ENCODE data around the gene LRRC38. TPM values are rescaled to one million over a fixed set of nuclear protein-coding genes. Genes with fewer than 3 reads are reported as not detected.

LRRC38 gene
- total RNA-seq, 1 experiment from 2014 or later, result not detected

DNA sequence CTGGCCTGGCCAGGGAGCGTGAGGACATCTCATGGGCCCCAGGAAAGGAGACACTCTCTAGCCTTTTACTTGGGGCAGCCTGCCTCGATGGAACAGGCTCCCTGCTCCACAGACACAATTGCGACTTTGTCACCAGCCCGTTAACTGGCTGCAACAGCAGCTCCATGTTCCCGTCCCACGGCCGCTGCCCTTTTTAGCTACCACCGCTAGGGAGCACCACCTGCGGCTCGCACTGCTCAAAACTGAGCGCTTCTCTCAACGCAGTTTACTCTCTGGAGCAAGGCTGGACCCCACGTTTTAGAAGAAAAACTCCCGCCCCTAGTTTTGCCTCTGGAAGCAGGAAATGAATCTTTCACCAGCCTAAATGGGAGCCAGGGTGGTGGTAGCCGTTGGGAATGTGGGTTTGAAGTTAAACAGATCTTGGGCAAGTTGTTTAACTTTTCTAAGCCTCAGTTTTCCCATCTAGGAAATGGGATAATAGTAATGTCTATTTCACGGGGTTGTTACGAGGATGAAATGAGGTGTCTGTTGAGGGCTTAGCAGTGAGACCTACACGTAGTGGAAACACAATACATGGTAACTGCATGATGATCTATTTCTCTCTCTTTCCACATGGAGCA, 3.5 kb upstream of the LRRC38 start:
- no peak for DNase-seq (ENCODE audit: low spot score)

DNA sequence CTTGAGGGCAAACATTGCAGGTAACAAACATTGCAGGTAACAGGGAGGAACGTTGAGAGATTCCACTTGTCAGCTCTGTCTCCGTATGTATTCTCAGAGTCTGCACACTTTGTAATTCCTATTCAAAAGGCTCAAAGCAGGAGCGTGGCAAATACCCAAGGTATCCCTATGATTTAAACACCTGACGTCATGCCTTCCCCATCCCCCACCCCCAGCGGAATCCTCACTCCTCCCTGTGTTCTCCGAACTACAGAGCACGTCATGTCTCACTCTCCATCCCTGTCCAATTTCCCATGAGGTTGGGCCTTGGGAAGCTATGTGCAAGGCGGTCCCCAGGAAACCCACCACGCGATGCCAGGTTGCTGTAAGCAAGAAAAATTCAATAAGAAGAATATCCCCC, 2.8 kb upstream of the LRRC38 start:
- DNase-seq (ENCODE audit: low spot score), result no peak

DNA sequence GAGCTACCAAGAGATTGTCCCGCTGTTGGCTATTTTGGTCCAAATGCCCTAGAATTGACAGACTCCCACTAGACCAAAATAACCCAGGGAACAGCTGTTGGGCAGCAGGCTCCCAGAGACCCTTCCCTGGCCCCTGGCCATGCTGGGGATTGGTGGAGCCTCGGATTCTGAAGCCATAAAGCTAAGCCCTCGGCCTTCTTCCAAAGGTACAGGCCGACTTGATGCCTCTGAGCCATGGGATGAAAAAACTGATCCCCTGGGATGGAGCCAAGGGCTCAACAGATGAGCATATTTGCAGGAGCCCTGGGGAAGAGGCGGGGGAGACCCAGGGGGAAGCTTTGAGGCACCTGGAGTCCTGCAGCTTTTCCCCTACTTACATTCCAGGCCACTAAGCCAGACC, 1.0 kb upstream of the LRRC38 start:
- DNase-seq (ENCODE audit: low spot score), result no peak

DNA sequence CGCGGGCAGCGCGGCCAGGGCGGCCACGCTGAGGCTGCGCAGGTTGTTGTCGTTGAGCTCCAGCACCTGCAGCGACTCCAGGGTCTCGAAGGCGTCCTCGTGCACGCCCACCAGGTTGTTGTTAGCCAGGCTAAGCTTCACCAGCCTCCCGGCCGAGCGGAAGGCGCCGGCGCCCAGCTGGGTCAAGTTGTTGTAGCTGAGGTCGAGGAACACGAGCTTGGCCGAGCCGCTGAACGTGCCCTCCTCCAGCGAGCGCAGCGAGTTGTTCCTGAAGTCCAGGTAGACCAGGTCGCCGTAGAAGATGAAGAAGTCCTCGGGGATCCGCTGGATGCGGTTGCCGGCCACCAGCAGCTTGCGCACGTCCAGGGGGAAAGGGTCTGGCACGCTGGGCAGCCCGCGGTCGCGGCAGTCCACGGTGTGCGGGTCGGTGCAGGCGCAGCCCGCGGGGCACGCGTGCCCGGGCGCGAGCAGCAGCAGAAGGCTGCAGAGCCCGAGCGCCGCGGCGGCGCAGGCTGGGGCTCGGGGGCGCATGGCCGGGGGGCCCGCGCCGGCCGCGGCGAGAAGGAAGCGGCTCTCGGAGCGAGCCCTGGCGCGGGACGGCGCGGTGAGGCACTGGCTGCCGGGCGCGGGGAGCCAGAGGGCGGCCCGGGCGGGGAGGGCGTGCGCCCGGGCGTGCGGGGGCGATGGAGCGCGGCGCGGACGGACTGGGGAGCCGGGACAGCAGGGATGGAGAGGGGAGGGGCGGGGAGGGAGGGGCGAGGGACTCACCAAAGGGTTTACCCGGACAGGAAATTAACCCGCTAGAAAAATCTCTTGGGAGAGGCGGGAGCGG, 524 bp downstream of the LRRC38 start:
- DNase-seq (ENCODE audit: low spot score), result no peak

DNA sequence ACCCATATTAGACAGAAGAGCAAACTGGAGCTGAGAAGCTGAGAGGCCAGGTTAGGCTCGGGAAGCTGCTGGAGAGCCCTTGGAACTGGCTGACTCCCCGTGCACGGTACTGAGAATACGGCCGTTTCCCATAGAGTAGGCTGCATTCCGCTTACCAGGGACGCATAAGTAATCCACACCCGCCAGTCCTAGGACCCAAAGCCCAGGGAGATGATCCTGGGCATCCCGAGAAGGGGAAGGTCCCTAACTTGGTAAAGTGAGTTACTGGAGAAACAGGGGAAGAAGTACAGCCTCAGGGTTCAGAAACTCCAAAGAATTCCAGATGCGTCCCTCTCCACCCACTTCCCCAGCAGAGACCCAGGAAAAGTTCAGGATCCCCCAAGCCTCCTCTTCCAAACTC, 1.3 kb downstream of the LRRC38 start:
- no peak for DNase-seq (ENCODE audit: low spot score)

DNA sequence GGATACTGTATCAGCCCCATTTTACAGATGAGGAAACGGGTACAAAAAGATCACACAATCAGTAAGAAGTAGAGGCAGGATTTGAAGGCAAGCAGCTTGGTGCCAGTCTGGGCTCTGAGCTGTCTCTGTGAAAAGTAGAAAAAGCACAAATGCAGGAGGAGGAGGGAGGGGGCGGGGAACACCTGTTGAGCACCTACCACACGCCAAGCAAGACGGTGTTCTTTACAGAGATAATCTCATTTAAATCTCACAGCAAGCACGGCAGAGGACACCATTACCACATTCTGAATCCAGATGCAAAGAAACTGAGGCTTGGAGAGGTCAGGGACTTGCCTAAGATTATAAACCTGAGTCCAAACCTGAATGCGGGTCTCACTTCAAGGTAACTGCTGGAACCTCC, 3.3 kb downstream of the LRRC38 start:
- DNase-seq (ENCODE audit: low spot score), result no peak

DNA sequence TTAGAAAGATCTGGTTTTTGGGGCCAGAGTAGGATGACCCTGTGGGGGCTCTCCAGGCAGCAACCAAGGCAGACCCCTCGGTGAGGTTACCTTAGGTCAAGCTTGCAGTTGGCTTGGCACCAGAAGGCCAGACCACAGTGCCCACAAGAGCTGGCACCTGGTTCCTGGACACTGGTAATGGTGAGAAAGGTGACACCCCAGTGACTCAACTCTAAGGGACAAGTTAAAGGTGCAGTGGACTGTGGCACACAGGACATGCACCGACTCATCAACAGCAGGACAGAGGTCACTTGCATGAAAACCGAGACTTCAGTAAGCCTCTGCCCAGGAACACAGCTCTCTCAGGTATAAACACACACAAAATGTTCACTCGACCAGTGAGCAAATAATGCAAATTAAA, 6.7 kb downstream of the LRRC38 start:
- no peak for DNase-seq (ENCODE audit: low spot score)

DNA sequence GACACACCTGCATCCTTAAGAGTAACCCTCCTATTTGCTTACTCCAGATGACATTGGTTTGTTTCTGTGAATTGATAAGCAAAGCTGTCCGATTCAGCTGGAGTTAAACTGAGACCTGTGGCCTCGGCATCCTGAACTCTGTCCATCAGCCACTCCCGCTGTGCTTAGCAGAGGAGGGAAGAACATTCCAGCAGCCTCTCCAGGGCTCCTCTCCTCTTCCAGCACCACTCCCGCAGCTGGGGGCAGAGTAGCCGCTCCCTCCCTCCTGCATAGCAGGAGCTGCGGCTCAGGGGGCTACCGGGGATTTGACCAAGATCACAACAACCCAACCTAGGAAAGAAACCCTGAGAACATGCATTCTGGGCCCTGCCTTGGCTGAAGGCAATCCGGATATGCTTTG, 8.8 kb downstream of the LRRC38 start:
- DNase-seq (ENCODE audit: low spot score), result no peak

DNA sequence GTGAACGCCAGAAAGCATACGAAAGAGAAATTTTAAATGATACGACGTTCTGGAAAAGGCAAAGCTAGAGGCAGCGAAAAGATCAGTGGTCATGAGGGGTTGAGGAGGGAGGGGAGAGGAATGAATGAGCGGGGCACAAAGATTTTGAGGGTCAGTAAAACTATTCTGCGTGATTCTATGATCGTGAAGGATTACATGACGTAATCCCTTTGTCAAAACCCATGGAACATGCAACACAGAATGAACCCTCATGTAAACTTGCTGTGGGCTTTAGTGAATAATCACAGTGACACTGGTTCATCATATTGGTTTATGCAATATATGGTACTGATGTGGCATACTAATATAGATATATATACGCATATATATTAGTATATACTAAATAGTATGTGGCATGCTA, 13.0 kb downstream of the LRRC38 start:
- no peak for DNase-seq (ENCODE audit: low spot score)

DNA sequence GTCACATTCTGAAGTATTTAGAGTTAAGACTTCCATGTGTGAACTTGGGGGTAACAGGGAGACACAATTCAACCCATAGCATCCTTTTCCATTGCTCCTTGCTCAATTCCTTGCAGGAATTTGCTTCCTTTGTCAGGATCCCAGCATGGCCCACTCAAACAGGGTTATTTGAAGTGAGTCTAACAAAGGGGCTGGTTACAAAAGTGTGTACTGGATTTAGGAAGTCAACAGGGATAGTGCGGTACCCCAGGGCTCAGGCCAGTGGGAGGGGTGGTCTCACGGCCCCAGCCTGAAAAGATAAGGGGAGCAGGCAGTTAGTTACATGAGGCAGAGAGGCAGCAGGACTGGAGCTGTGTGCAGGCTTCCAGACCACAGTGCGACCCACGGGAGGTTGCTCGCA, 14.4 kb downstream of the LRRC38 start:
- DNase-seq (ENCODE audit: low spot score), result no peak

DNA sequence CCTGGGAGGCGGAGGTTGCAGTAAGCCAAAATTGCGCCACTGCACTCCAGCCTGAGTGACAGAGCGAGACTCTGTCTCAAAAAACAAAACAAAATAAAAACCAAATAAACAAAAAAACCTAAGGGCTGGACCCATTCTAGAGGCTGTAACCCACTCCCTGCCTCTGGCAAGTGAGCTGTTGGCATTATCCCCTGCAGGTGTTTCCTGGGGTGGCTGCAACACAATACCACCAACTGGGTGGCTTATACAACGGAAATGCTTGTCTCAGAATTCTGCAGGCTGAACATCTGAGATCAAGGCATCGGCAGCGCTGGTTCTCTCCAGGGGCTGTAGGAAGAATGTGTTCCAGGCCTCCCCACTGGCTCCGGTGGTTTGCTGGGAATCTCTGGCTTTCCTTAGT, 15.2 kb downstream of the LRRC38 start:
- no peak for DNase-seq (ENCODE audit: low spot score)

DNA sequence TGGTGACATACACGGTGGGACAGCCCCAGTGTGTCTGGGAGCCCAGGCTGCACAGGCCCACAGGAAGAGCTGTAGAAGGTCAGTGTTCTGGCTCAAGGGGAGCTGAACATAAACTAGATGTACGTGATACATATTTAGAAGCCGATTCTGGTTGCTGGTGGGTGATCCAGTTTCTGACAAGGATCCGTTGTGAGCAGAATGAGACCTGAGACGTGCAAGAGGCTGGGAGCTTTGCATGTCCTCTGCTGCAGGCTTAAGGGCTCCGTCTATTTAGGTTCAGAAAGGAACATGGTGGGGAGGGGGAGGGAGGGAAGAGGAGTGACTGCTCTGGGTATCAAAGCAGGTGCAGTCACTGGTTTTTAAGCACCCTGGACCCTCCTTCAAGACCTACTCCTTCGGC, 18.6 kb downstream of the LRRC38 start:
- no peak for DNase-seq (ENCODE audit: low spot score)

DNA sequence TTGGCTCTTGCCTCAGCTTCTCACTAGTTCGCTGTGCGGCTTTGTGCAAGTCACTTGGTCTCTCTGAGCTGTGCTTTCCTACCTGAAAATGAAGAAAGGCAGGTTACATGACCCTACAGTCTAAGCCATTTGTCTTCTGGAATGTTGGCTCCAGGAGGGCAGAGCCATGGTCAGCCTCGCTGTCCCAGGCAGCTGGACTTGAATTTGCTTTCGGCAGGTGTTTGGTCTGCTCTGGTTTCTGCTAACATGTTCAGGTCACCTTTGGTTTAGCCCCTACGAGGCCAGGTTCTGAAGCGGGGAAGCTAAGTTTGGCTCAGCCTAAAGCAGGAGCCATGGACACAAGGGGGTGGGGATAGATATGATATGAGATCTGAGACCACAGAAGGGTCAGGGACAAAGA, 19.1 kb downstream of the LRRC38 start:
- no peak for DNase-seq (ENCODE audit: low spot score)

DNA sequence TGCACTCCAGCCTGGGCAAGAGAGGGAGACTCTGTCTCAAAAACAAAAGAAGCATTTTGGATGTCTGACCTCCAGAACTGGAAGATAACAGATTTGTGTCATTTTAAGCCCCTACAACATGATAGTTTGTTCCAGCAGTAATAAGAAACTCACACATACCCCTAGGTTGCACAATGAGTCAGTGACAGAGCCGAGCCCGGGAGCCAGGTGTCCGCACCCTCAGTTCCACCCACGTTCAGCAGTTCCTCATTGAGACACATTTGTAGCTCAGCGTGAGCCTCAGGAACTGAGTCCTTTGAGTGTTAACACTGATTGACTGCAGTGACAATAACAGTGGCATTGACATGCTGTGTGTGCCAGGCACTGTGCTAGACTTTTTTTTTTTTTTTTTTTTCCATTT, 19.8 kb downstream of the LRRC38 start:
- no peak for DNase-seq (ENCODE audit: low spot score)

DNA sequence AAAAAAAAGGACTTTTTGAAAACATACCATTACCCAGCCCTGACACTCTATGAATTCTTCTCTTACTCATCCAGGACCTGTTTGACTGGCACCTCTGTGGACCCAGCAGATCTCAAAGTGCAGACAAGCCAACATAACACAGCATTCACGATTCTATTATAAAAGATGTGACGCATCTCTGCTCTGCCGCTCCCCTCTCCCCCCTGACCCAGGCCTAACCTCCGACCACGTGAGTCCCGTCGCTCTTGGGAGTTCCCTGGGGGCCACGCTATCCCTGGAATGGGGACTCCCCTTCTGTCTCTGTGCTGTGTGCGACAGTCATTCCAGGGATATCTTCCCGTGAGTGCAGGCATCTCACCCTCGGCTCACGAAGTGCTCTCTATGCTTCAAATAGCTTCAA, 21.1 kb downstream of the LRRC38 start:
- no peak for DNase-seq (ENCODE audit: low spot score)

DNA sequence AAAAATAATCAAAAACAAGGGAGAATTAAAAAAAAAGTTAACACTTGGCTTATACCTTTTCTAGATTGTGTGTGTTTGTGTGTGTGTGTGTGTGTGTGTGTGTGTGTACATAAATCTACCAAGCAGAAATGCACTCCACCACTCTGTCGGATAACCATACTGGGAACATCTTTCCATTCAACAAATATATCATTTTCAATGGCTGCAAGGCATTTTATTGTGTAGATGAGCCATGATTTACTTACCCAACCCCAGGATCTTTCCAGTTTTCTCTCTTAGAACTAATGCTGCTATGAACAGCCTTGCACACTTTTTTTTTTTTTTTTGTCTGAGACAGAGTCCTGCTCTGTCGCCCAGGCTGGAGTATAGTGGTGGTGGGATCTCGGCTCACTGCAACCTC, 25.8 kb downstream of the LRRC38 start:
- DNase-seq (ENCODE audit: low spot score), result no peak

DNA sequence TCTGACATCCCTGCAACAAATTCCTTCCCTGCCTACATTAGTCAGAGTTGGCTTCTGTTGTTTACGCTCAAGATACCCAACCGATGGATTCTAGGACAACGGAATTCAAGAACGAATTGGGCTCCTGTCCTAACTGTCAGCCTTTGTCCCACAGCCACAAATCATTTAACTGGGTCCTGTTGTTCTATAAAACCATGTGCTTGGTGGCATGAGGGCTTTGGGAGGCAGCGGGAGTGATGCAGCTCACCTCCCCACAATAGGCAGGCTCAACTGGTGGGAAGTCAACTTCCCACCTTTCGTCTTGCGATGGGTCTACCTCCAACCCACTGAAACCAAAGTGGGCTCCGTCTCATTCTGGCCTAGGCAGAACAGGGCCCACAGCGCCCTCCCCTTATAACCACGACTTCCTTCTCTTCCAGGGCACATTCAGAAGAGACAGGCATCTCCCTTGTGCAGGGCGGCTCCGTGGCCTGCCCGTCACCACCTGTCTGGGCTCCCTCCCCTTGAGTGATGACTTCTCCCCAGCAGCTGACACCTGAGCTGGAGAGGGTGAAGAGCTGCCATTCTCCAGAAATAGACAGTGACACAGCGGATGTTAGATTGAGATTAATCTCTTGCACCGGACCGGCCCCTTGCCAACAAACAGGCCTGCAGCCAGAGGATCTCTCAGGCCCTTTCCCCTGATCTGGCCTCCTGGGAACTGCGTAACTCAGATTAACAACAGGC, 26.5 kb downstream of the LRRC38 start:
- DNase-seq (ENCODE audit: low spot score), result no peak

DNA sequence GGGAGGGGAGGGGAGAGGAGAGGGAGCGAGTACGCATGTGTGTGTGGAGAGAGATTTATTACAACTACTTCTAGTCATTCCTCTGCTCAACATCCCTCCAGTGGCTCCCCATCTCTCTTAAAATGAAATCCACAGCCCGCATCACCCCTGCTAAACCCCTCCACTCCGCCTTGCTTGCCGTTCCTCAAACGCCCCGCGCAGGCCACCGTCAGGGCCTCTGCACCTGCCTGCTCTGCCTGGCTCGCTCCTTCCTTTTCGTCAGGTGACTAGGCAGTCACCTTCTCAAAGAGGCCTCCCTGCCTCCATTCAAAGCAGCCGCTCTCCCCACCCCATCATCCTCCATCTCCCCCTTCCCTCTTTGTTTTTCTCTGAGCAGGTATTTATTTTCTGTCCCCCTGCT, 29.9 kb downstream of the LRRC38 start:
- no peak for DNase-seq (ENCODE audit: low spot score)

DNA sequence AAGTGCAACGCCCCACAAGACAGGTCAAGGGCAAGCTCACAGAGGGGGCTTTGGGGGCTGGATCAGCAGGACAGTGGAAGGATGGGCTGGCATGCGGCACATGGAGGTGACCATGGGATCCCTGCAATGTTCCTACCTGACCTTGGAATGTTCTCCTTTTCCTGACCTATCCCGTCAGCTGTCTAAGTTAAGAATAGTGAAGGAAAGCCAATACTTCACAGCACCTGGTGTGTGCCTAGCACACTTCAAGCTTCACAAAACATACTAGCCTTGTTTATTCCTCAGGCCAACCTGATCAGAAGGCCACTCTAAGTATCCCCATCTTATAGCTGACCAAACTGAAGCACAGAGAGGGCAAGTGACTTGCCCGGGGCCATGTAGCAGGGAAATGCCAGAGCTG, 31.2 kb downstream of the LRRC38 start:
- no peak for DNase-seq (ENCODE audit: low spot score)

DNA sequence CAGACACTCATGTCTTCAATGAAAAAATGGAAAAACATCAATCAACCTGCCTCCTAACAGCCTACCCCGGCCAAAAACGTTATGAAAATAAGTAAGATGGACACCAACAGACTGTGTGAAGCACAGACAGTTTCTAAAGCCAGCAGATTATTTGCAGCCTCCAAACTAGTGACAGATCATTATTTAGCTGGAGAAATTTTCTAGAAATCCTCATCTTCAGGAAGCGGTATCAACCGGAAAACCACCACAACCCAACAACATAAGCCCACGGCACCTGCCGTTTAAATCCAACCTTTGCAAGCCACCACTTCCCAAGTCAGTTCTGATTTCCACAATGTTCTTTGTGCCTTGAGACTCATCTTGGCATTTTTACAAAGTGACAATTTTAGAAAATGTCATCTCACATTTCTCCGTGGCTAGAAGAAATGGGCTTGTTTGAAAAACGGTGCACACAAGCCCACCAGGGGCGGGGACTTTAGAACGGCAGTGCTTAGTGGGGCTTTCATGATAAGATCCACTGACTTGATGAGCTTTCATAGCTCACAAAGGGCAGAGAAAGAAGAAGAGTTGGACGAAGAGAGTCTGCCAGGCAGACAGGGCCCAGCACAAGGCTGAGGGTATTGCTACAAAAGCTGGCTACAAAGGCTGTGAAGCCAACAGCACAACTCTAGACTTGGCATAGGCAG, 34.5 kb downstream of the LRRC38 start:
- DNase-seq (ENCODE audit: low spot score), result no peak

DNA sequence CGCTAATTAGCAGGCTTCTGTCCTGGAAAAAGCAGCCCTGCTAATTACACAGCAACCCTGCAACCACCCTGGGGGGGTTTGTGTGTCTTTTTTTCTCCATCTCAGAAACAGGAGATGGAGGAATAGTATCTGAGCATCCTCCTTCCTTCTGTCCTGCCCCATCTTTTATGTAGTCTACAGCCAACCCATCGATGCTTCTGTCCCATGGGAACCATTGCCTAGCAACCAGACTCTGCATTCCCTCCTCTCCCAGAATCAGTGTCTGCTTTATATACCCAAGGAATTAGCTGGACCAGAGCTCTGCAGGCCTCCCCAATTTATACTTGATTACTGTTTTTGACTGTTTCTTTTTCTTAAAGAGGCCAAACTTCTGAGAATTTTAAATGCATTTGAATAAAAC, 35.1 kb downstream of the LRRC38 start:
- DNase-seq (ENCODE audit: low spot score), result no peak

DNA sequence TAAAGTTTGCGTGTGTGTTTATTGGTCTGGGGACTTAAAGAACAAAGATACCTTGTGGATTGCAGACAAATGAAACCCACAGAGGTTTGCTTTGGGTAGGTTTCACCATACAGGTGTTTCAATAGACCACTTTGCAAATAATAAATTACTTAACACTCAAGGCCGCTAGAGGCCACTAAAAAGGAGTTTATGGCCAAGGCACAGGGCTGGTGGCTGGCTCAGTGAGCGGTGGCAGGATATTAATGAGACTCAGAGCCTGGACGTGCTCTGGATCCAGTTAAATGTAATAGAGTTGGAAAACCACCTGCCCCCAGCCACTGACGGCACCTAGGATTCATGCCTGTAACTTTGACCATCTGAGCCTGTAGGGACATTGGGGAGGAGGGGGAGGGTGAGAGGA, 44.5 kb downstream of the LRRC38 start:
- no peak for DNase-seq (ENCODE audit: low spot score)

DNA sequence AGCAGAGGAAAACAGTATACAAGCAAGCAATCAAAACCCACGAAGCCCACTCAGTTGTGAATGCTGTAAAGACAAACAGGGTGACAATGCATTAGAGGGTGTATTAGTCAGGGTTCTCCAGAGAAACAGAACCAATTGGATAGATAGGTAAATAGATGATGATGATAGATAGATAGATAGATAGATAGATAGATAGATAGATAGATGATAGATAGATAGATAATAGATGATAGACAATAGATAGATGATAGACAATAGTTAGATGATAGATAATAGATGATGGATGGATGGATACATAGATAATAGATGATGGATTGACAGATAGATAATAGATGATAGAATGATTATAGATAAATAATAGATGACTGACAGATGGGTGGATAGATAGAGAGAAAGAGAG, 48.3 kb downstream of the LRRC38 start:
- DNase-seq (ENCODE audit: low spot score), result no peak
